Urinary bladder (tissue), 4 donors: ENCODE data around the gene PPARGC1A. TPM values are rescaled to one million over a fixed set of nuclear protein-coding genes. Genes with fewer than 3 reads are reported as not detected.

Experiments used
- DNase-seq: peaks from one replicate; pipeline ENCODE4 v3.0.0-alpha.2; 2015; ENCODE audit errors: extremely low spot score
- H3K27ac ChIP-seq: one replicate; pipeline ENCODE4 v1.5.1; 2013; ENCODE audit warnings: low read depth, mild to moderate bottlenecking, moderate library complexity
- H3K36me3 ChIP-seq: one replicate; pipeline ENCODE4 v1.6.1; 2013; ENCODE audit warnings: mild to moderate bottlenecking, moderate library complexity; ENCODE audit not compliant: insufficient read depth
- H3K4me1 ChIP-seq: one replicate; pipeline ENCODE4 v1.6.1; 2013; ENCODE audit warnings: mild to moderate bottlenecking, moderate library complexity; ENCODE audit not compliant: insufficient read depth
- H3K4me3 ChIP-seq: one replicate; pipeline ENCODE4 v1.5.1; 2013; ENCODE audit warnings: low read depth, low read length
- WGBS: extraction: QIAGEN DNeasy Blood & Tissue Kit; methylation state at CpG from one replicate; pipeline ENCODE4 v1.1.7; 2013; 5-methylcytosine and 5-hydroxymethylcytosine counted together
- polyA plus RNA-seq: library from polyadenylated mRNA; stranded (reverse); fragments of 200-250 nt; gene quantifications from one replicate; pipeline ENCODE4 v1.2.3, GENCODE V29; 2013
- total RNA-seq: library from RNA; depleted of rRNA; stranded (reverse); fragments of >200 nt; gene quantifications from one replicate; pipeline ENCODE4 v1.2.3, GENCODE V29; 2014
- donor health status: healthy with polysubstance abuse.
- donor health status: healthy.

Gene PPARGC1A
- total and polyA plus RNA-seq, 2 donors = 1.3 to 6.2 TPM

- no peaks in the 10 kb centered on the region for H3K4me1 ChIP-seq
- H3K27ac ChIP-seq = no peak overlapping the region
- DNase-seq = no peak
- H3K36me3 ChIP-seq = no peaks in the 10 kb centered on the region
- 84% methylated on average over 5 of the region's 5 CpGs for WGBS
- H3K4me3 ChIP-seq = no peak overlapping the region
These were observed 6.8 kb downstream of the PPARGC1A start for GRCh38 chr4:23882976-23883531.

DNA sequence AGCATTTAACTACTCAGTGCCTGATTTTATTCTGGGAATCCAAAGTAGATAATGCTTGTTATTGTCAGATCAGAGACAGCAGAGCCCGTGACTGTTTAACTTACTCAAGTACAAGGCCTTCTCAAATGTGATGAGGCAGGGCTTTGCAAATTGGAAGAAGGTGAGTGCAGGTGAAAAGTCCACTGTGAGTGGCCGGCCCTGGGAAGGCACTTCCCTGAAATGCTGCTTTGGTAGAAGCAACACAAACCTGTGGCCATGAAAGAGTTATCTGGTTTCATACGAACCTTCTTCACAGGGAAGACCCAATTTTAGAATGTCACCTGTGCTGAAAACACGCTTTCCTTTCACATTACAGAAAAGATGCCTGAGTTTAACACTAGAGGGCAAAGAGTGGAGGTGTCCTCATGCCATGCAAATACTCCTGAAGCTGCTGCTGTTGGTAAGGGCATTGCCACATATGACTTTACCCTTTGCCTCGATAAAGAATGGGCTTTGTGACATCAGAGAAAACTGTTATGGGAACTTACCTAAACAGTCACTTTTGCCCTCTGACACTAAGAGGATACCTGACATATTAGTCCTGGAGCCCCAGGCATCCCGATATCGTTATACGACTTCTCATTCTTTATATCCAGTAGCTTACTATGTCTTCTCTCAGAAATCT lies 8.0 kb downstream of the PPARGC1A start:
- no peak overlapping the region for H3K27ac ChIP-seq
- H3K36me3 ChIP-seq = no peaks in the 10 kb centered on the region
- no peak overlapping the region for H3K4me3 ChIP-seq
- DNase-seq = no peak
- 88% methylated on average over 8 of the region's 8 CpGs for WGBS
- H3K4me1 ChIP-seq = no peaks in the 10 kb centered on the region

DNA sequence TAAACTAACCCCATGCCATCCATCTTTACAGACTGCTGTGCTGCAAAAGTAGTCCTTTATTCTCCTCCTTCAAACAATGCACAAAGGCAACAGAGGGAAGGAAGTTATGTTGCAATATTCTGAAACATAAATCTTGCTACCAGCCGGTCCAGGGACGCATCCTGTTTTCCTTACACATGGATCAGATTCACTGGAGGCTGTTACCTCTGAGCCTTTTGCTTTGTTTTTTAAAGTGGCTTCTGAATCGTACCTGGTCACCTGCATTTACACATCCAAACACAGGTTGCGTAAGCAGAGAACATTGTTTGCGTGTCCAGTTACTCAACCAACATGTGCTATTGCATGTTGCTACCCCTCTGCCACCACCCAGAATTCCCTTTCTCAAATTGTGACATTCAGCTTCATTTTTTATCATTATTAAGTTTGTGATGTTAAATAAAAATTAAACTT lies 8.8 kb downstream of the PPARGC1A start:
- H3K27ac ChIP-seq = no peak overlapping the region

GRCh38 chr4:23878912-23879732 lies 10.7 kb downstream of the PPARGC1A start:
- no peaks in the 10 kb centered on the region for H3K36me3 ChIP-seq
- DNase-seq = no peak
- 51% methylated on average over 7 of the region's 7 CpGs for WGBS
- H3K27ac ChIP-seq = no peak overlapping the region
- H3K4me1 ChIP-seq = no peaks in the 10 kb centered on the region
- H3K4me3 ChIP-seq = no peak overlapping the region

More for the DNA sequence above, 8.8 kb downstream of the PPARGC1A start:
- DNase-seq = no peak
- Histone ChIP-seq H3K4me1 (no peaks in the 10 kb centered on the region), H3K4me3 (no peak overlapping the region), H3K36me3 (no peaks in the 10 kb centered on the region)
- WGBS = 67% methylated on average over 5 of the region's 5 CpGs

GRCh38 chr4:23878246-23878891 lies 11.5 kb downstream of the PPARGC1A start:
- Histone ChIP-seq H3K36me3 (no peaks in the 10 kb centered on the region), H3K4me3 (no peak overlapping the region), H3K4me1 (no peaks in the 10 kb centered on the region), H3K27ac (no peak overlapping the region)
- DNase-seq = no peak
- WGBS = 45% methylated on average over 6 of the region's 6 CpGs

DNA sequence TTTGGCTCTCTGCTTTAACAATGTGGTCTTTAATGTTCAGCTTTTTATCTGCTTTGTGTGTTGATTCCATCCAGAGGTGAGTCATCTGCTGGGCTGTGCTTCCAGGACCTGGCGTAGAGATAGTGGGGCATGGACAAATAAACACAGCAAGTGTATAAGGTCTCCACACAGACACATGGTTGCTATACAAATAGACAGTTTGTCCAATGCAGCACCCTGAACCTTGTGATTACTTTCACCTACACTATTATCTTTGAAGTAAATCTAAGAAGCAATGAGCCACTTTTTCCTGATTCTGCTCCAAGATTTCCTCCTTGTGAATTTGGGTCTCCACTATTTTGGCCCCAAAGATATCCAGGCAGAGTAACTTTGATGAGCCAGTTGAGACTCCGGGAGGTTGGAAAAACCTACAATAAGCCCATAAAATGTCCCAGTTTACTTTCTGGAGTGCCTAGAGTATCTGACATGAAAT lies 12.1 kb downstream of the PPARGC1A start:
- DNase-seq = no peak

GRCh38 chr4:23876418-23877089 lies 13.3 kb downstream of the PPARGC1A start:
- Histone ChIP-seq H3K36me3 (no peaks in the 10 kb centered on the region), H3K27ac (no peak overlapping the region), H3K4me1 (no peaks in the 10 kb centered on the region), H3K4me3 (no peak overlapping the region)
- 92% methylated on average over 3 of the region's 3 CpGs for WGBS
- DNase-seq = no peak

More for the DNA sequence above, 12.1 kb downstream of the PPARGC1A start:
- H3K27ac ChIP-seq = no peak overlapping the region
- H3K36me3 ChIP-seq = no peaks in the 10 kb centered on the region
- 30% methylated on average over 2 of the region's 2 CpGs for WGBS
- no peaks in the 10 kb centered on the region for H3K4me1 ChIP-seq
- H3K4me3 ChIP-seq = no peak overlapping the region

DNA sequence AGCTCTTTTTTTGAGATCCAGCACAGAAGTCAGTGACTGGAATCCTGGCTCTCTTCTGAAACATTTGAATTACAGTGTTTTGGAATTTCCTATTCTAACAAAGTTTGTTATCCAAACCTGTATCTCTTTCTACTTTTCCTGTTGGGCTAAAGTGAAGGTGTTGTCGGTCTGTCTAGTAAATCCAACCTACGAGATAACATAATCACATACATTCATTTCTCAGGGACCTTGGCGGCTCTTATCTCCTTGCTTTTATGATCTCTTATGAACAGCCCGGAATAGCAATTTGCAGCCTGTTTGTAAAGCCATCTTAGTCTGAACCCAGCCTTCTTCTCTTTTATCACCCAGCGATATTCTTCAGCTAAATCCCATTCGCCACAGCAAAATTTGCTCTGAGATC lies 14.5 kb downstream of the PPARGC1A start:
- Histone ChIP-seq H3K4me3 (no peak overlapping the region), H3K27ac (no peak overlapping the region), H3K36me3 (no peaks in the 10 kb centered on the region), H3K4me1 (no peaks in the 10 kb centered on the region)
- WGBS = 56% methylated on average over 6 of the region's 6 CpGs
- DNase-seq = no peak

GRCh38 chr4:23874536-23874901 lies 15.3 kb downstream of the PPARGC1A start:
- Histone ChIP-seq H3K27ac (no peak overlapping the region), H3K4me1 (no peaks in the 10 kb centered on the region), H3K4me3 (no peak overlapping the region), H3K36me3 (no peaks in the 10 kb centered on the region)
- 93% methylated on average over 2 of the region's 2 CpGs for WGBS
- no peak for DNase-seq

GRCh38 chr4:23873717-23874535 lies 15.9 kb downstream of the PPARGC1A start:
- Histone ChIP-seq H3K4me3 (no peak overlapping the region), H3K27ac (no peak overlapping the region)

DNA sequence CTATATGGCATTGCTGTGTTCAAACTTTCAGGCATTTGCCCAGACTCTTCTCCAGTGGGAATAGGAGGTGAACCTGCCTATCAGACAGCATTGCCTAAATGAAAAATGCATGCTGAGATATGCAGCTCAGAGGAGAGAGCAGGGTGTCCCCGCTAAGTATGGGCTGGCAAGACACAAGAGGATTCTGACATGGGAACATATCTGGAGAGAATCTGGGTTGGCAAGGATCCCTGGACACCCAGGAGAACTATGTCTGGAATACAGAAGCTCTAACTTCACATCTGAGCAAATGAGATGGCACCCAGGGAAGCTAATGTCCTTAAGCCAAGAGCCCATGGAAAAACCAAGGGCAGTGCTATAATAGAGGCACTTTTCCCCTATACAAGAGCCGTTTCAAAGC lies 18.4 kb downstream of the PPARGC1A start:
- no peak for DNase-seq
- 80% methylated on average over 2 of the region's 2 CpGs for WGBS
- Histone ChIP-seq H3K27ac (no peak overlapping the region), H3K4me1 (no peaks in the 10 kb centered on the region), H3K36me3 (no peaks in the 10 kb centered on the region), H3K4me3 (no peak overlapping the region)

More at GRCh38 chr4:23873717-23874535, 15.9 kb downstream of the PPARGC1A start:
- no peak for DNase-seq
- Histone ChIP-seq H3K36me3 (no peaks in the 10 kb centered on the region), H3K4me1 (no peaks in the 10 kb centered on the region)
- 87% methylated on average over 7 of the region's 7 CpGs for WGBS

- WGBS = 69% methylated on average over 11 of the region's 11 CpGs
- no peak for DNase-seq
- Histone ChIP-seq H3K4me3 (no peak overlapping the region), H3K27ac (no peak overlapping the region), H3K4me1 (no peaks in the 10 kb centered on the region), H3K36me3 (no peaks in the 10 kb centered on the region)
These were observed 23.3 kb downstream of the PPARGC1A start for GRCh38 chr4:23866450-23867075.
